ENCODE data around the gene SAFB.

- TF ChIP-seq POLR2A (IDR thresholded peaks at IDR 0.05; ENCODE audit: low read depth, low read length), result no peak
- no peak for TF ChIP-seq POLR2AphosphoS5 (IDR thresholded peaks at IDR 0.05; ENCODE audit: low read depth, low read length)
- TF ChIP-seq TAF1 (IDR thresholded peaks at IDR 0.05; ENCODE audit: borderline replicate concordance, low read depth, low read length), result no peak
Measured at GRCh38 chr19:5627395-5627904, 4.6 kb downstream of the SAFB start.
